ENCODE results near the gene LRGUK.

- no peak for TF ChIP-seq YY1 (IDR thresholded peaks at IDR 0.05; ENCODE audit: insufficient read depth, insufficient read length)
- TF ChIP-seq ZNF274 (IDR thresholded peaks at IDR 0.05; ENCODE audit: low read depth, low read length), result no peak
These were observed 127.2 kb downstream of the LRGUK start for GRCh38 chr7:134254311-134254710.

All from NT2/D1 (cell line).